Measurements from ENCODE around the gene BRD1.
A peak's percentile ranks its signal among the peaks of the same experiment; 100 is the strongest.

BRD1 gene

GRCh38 chr22:49827853-49828598 is at the start of gene BRD1:
Gene BRD1 (minus strand): TSS chr22:49827873. CDS start chr22:49824317, 3,556 bp downstream.
- DNase-seq: peak; percentile 59 to 73

DNA sequence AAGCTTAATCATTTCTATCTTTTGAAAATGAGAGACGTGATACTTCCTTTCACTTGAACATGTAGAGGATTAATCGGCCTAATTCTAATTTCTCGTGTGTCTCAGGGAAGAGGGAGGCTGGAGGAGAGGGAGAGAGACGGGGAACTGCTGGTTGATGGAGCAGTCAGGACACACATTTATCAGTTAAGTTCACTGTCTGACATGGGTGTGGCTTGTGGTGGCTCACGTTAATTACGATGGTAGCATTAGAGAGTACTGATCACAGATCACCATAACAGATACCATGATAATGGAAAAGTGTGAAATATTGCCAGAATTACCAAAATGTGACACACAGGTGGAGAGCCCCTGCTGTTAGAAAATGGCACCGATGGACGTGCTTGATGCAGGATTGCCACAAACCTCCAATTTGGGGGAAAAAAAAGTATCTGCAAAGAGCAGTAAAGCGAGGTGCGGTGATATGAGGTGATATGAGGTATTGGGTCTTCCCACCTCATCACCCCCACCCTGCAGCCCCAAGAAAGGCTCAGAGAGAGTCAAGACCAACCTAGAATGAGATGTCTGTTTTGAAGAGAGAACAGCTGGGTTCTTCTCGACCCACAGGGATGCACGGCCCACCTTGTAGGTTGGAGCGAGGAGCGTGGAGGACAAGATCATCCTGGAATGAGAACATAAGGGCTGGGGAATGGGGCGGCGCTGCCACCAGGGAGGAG is 45.7 kb upstream of the BRD1 start:
- DNase-seq: no peak

DNA sequence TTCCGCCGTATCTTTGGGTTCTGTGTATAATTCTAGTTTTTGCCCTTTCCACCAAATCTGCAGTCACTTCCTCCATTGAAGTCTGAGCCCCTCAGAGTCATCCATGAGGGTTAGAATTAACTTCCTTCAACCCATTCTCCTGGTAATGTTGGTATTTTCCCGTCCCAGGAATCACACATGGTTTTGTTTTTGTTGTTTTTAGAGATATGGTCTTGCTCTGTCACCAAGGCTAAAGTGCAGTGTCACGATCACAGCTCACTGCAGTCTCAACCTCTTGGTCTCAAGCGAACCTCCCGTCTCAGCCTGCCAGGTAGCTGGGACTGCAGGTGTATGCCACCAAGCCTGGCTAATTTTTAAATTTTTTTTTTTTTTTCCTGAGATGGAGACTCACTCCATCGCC is 44.7 kb upstream of the BRD1 start:
- DNase-seq: no peak

DNA sequence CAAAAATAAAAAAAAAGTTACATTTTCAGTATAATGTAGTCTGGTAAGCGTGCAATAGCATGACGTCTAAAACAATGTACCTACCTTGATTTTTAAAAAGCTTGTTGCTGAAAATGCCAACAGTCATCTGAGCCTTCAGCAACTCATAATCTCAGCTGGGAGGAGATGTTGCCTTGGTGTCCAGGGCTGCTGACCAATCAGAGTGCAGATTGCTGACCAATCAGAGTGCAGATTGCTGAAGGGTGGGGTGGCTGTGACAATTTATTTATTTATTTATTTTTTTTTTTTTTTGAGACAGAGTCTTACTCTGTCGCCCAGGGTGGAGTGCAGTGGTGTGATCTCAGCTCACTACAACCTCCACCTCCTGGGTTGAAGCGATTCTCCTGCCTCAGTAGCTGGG is 43.8 kb upstream of the BRD1 start:
- DNase-seq: no peak

DNA sequence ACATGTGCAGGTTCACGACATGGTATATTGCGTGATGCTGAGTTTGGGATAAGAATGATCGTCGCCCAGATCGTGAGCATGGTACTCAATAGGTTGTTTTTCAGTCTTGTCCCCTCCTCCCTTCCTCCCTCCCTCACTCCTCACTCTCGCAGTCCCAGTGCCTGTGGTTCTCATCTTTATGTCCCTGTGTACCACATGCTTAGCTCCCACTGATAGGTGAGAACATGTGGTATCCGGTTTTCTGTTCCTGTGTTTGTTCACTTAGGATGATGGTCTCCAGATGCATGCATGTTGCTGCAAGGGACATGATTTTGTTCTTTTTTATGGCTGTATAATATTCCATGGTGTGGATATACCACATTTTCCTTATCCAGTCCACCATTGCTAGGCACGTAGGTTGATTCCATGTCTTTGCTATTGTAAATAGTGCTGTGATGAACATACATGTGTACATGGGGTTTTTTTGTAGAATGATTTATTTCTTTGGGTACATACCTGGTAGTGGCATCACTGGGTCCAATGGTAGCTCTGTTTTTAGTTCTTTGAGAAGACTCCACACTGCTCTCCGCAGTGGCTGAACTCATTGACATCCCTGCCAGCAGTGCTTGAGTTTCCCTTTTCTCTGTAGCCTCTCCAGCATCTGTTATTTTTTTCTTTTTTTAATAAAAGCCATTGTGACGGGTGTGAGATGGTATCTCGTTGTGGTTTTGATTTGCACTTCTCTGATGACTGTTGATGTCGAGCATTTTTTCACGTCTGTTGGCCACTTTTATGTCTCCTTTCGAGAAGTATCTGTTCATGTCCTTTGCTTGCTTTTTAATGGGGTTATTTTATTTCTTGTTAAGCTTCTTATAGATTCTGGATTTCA is 42.4 kb upstream of the BRD1 start:
- no peak for DNase-seq

GRCh38 chr22:49869086-49869830 is 41.6 kb upstream of the BRD1 start:
- no peak for DNase-seq

- no peak for DNase-seq
These were observed 39.9 kb upstream of the BRD1 start for GRCh38 chr22:49867303-49868265.

DNA sequence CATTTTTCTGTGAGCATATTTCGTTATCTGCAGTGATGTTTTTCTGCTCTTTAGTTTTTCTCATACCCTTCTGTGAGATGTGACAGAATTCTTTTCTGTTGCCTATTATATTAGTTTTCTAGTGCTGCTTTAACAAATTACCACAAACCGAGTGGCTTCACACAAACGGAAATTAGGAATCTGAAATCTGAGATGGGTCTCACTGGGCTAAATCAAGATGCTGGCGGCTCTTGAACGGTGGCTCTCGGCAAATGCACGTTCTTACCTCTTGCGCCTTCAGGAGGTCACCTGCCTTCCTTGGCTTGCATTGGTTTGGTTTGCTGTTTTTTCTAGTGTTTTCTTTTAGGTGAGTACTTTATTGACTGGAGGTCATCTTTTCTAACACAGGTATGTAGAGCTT is 39.0 kb upstream of the BRD1 start:
- no peak for DNase-seq

DNA sequence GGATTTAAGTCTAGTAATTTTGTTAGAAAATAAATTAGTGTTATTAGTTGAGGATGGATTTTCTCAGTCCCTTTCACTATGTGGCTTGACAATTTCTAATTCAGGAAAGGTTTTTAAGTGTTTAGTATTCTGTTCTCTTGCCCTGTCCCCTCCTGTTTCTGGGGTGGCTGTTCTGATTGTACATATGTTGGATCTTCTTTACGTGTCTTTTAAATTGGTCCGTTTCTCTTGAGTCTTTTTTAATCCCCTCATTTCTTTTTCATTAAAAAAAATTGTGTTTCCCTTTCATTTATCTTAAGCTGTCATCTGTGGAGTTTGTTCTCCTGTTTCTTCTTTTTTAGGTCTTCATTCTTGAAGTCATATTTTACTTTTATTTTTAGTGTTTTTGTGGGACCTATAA is 38.5 kb upstream of the BRD1 start:
- no peak for DNase-seq

GRCh38 chr22:49865156-49865555 is 37.5 kb upstream of the BRD1 start:
- no peak for DNase-seq

DNA sequence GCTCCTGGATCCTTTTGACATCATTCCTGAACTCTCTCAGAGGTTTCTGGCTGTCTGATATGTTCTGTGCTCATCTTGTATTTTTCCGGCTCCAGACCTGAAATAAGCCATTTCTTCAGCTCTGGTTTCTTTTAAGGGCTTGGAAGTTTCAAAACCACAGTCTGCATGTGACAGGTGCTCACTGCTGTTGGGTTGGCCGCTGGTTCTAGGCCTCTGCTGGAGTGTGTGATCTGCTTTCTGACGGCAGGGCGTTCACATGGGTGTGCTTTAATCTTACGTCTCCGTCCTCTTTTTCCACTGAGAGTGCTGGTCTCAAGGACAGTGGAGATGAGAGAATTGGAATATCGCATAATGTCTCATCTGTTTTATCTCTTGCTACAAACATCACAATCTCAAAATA is 36.3 kb upstream of the BRD1 start:
- no peak for DNase-seq

DNA sequence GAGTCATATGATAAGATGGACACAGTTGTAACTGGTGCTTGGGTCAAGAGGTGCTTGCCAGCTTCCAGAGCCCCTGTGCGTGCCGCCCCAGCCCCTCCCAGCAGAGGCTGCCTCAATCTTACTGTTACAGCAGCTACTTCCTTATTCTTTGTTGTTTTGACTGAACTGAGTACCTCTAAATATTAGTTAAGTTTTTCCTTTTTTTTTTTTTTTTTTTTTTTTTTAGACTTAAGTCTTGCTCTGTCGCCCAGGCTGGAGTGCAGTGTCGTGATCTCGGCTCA is 34.8 kb upstream of the BRD1 start:
- DNase-seq: no peak

GRCh38 chr22:49861642-49862495 is 34.2 kb upstream of the BRD1 start:
- no peak for DNase-seq

DNA sequence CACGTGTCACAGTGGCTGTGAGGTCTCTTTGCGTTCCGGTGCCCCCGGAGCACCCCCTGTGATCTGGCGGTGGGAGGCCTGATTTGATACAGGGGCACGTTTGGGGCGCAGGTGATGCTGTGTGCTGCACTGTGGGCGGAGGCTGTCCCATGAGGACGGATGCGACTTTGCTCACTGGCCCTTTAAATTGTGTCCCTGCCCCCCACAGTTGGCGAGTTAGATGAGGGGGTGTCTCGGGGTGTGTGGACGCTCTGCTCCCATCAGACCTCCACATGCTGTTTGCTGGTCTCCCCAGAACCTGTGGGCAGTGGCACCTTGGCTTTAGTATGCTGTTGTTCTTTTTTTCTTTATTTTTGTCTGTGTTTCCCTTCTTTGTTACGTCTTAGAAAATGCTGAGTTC is 31.2 kb upstream of the BRD1 start:
- DNase-seq: no peak

GRCh38 chr22:49856766-49857618 is 29.3 kb upstream of the BRD1 start:
- no peak for DNase-seq

DNA sequence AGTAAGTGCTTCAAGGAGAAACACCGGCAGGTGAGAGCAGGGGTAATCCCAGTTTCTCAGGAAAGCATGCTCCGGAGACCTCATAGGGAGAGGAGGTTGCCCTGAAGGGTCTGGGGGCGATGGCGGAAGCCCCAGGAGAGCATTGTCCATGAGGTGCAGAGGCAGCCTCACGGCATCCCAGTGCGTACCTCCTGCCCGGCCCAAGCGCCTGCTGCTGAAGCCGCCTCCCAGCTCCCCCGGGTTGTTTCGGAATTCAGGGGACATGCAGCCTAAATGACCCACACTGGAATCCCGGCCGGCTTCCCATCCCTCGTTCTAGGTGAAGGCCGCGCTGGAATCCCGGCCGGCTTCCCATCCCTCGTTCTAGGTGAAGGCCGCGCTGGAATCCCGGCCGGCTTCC is 28.7 kb upstream of the BRD1 start:
- no peak for DNase-seq

DNA sequence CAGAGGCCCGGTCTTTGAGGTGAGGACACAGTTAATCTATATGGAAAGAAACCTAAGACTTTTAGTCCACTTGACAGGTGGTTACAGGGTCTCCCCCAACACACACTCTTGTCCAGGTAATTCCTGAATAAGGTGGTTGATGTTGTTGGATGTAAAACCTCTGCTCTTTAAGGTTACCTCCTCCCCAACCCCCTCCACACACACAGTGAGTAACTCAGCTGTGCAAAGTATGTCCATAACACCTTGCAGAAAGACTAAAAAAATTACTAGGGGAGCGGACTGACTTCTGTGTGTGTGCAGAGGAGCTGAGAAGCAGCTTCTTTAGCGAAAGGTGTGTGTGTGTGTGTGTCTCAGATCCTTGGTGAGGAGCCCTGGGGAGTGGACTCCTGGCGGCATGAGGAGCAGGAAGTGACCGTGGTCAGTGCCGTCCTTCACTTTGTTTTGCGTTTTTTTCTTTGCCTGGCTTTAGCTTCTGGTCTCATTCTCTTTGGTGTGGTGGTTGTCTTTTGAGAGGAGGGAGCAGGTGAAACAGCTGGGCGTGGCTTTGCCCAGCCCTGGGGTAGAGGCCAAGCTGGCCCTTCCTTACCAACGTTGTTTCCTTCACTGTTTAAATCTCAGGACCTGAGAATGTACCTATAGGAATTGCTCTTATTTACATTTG is 27.7 kb upstream of the BRD1 start:
- DNase-seq: no peak

DNA sequence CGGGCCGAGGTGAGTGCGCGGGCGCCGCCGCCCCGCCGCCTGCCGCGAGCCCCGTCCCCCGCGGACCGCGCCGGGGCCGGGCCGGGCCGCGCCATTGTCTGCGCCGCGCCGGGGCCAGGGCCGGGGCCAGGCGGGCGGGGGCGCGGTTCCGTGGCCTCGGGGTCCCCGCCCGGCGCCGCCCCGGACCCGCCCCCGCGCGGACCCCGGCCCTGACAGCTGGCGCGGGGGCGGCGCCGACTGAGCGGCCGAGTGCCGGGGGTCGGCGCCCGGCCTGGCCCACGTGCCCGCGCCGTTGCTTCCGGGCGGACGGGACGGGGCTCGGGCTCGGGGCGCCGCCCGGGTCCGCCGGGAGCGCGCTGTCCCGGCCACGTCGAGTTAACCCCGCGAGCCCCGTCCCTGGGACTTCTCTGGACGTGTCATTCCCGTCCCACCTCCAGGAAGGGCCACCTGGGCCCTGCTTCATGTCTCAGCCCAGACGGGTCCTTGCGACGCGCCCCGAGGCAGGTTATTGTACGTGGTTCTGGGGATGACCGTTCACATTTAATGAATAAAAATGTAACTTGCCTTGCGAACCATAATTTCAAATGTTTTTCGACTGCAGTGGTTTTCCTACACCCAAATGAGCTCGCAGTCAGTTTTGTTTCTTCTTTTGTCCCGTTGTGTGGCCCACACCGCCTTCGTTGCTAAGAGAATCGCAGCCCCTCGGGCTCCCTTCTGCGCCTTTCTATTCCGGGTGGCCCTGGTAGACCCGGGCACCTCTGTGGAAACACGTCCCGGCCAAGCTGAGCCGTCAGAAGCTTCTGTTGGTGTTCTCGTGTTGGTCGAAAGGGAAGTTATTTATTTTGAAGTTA is 26.5 kb upstream of the BRD1 start:
- DNase-seq: peak in 1 of 2 experiments; percentile 47

Data from SHP77 (cell line).